GM19324 (cell line): Measurements from ENCODE around the gene HYAL2.
A peak's percentile ranks its signal among the peaks of the same experiment; 100 is the strongest.
"Not testable (repeated sequence)": the region's sequence is repeated elsewhere in the genome, so short reads cannot be mapped to it uniquely, and the experiment has no call there.

Source experiments
- ATAC-seq: cut with Tn5 transposase; IDR thresholded peaks from one replicate; pipeline ENCODE4 v1.9.1; 2021; ENCODE audit warnings: mild to moderate bottlenecking, moderate library complexity; ENCODE audit not compliant: unreplicated experiment, low FRiP score

The HYAL2 gene

GRCh38 chr3:50274371-50275104 lies 48.0 kb downstream of the HYAL2 start:
- ATAC-seq, result no peak

- ATAC-seq, result no peak
These were observed 48.9 kb downstream of the HYAL2 start for GRCh38 chr3:50273689-50274065.

- ATAC-seq, result peak; percentile 47
These were observed 49.4 kb downstream of the HYAL2 start for GRCh38 chr3:50272911-50273688.

GRCh38 chr3:50272538-50272910 lies 50.0 kb downstream of the HYAL2 start:
- not testable (repeated sequence) for ATAC-seq

GRCh38 chr3:50271314-50271936 lies 51.1 kb downstream of the HYAL2 start:
- no peak for ATAC-seq

GRCh38 chr3:50270422-50271224 lies 51.9 kb downstream of the HYAL2 start:
- no peak for ATAC-seq

- no peak for ATAC-seq
These were observed 52.5 kb downstream of the HYAL2 start for GRCh38 chr3:50269977-50270413.

GRCh38 chr3:50269460-50269859 lies 53.1 kb downstream of the HYAL2 start:
- ATAC-seq, result no peak

GRCh38 chr3:50268703-50269451 lies 53.7 kb downstream of the HYAL2 start, which contains the start of gene SEMA3B:
Gene SEMA3B, plus strand, starts transcription at chr3:50269147. Its CDS starts 94 bp downstream, at chr3:50269241.
- no peak for ATAC-seq

GRCh38 chr3:50268276-50268675 lies 54.3 kb downstream of the HYAL2 start:
- no peak for ATAC-seq
